ENCODE measurements around the gene CYB561D2.

CYB561D2 gene

GRCh38 chr3:50323614-50324199, 27.0 kb upstream of the CYB561D2 start:
- ATAC-seq: no peak
- DNase-seq: no peak

- DNase-seq: peak; percentile 80
- peak; percentile 39 for ATAC-seq
These were observed 26.1 kb upstream of the CYB561D2 start for GRCh38 chr3:50324351-50325112.

- ATAC-seq (no peak), DNase-seq (no peak)
These were observed 25.6 kb upstream of the CYB561D2 start for GRCh38 chr3:50325113-50325480.

DNA sequence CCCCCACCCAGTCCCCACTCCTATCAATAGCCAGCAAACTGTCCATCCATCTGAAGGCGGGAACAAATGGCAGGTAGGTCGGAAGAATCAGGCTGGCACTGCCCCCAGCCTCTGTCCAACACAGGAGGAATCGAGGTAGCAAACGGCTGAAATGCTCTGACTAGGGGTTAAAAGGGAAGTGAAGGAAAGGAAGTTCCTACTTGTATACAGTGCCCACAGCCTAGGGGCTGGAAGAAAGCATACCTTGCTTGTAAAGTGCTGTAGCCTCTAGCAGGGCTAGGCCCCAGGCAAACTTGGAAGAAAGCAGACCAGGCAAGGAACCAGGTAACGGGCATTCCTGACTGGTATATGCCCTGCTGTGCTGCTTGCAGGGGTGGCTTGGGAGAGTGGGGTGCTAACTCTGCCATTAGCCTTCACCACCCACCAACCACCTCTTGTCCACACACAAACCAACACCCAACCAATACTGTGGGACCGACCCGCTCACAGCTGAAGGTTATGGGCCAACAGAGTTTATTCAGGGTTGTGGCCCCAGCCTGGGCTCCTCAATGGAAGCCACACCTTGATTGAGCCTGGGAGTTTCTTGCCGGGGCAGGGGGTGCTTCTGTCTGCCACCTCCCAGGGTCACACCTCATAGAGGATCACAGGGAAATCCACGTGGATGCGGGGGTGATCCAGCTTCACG, 25.0 kb upstream of the CYB561D2 start:
- DNase-seq (no peak), ATAC-seq (no peak)

DNA sequence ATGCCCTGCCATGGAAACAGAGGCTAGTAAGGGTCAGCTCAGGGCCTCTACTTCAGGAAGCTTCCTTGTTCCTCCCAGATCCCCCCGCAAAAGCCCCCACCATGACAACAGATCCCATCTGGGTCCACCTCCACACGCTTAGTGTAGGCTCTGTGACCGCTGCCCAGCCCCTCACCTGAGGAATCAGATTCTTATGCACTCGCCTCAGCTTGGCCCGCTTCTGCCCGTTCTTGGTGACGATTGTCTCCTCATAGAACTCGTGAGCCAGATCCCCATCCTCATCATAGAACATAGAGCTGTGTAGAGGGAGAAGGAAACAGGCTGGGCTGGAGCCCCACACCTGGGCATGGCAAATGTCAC, 24.5 kb upstream of the CYB561D2 start:
- ATAC-seq (no peak), DNase-seq (no peak)

- DNase-seq (no peak), ATAC-seq (no peak)
These were observed 23.5 kb upstream of the CYB561D2 start for GRCh38 chr3:50327129-50327528.

DNA sequence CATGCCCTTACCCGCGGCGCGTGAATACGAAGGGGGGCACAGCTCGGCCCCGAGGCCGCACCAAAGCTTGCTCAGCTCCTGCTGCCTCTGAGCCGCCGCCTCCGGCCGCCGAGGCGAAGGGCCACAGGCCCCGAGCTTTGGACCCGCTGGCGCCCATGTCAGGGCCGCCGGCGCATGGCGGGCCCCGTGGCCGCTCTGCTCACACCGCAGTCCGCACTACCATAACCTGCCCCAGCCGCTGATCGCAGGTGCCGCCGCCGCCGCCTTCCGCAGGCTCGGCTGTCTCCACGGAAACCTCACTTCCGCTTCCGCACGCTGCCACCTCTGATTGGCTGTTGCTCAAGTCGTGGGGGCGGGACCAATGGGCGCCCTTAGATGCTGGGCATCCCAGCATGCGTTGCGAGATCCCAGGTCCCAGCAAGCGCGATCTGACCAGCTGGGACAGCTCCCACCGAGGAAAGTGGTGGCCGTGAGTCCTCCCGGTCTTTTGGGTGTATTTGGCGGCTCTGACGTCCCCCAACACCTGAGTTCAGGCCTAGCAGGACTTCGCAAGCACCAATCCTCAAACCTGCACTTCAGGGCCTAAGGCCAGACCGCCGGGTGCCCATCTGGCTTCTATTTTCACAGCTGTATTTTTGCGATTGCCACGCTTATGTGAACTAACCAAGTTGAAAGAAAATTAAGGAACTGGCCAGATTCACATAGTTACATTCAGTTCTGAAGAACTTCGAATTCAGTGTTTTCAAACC, 22.5 kb upstream of the CYB561D2 start, which contains the start of gene TUSC2:
Gene TUSC2, minus strand, starts transcription at position 281 of the 749 bp plus-strand sequence. Its CDS starts 124 bp downstream, at position 157.
- peak; percentile 96 for DNase-seq
- ATAC-seq: peak; percentile 91

DNA sequence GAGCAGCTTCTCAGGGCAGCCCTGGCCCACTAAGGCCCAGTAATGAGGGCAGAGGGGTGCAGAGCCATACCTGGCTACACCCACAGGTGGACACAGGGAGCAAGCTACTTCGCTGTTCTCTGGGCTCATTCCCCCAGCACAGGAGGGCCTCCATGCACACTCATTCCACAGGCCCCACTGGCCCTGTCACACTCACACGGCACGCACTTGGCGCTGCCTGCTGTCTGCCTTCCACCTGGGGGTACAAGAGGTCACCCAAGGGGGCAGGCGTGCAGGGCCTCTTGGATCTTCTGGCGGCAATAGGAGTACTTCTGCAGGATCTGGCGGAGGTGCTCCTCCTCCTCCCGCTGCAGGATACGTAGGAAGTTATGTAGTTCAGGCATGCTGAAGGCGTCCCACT, 20.3 kb upstream of the CYB561D2 start:
- DNase-seq: no peak
- no peak for ATAC-seq

- ATAC-seq (no peak), DNase-seq (no peak)
These were observed 19.2 kb upstream of the CYB561D2 start for GRCh38 chr3:50331364-50331907.

GRCh38 chr3:50333744-50334328, 16.8 kb upstream of the CYB561D2 start:
- DNase-seq: no peak
- ATAC-seq: no peak

DNA sequence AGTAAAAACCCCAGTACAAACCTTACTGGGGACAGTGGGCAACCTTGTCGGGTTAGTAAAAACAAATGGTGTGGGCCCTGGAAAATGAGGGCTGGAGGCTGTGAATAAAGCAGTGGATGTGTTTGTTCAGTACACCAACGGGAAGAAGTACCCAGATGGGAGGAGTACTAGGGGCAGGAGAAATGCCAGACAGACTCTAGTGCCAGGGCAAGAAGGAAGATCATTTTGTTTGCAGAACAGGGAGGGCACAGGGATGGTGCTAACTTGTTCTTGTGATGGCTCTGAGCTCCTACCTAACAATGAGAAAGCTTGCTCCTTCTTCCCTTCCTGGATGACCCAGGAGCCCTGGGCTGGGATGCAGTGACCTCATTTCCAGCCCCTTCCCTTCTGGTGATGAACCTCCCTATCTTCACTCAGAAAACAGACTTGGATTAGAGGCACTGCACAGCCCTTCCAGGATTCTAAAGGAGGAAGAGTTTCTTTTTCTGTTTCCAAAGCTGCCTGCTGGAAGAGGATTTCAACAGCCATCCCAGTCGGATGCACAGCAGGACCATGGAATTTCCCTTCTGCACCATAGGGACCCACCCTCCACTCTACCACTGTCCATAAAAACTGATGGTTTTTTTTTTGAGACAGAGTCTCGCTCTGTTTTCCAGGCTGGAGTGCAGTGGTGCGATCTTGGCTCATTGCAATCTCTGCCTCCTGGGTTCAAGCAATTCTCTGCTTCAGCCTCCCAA, 16.2 kb upstream of the CYB561D2 start:
- DNase-seq: no peak
- no peak for ATAC-seq

GRCh38 chr3:50336452-50337174, 14.0 kb upstream of the CYB561D2 start:
- DNase-seq (no peak), ATAC-seq (peak; percentile 12)

- ATAC-seq: peak; percentile 78
- DNase-seq: peak; percentile 99
These were observed 13.3 kb upstream of the CYB561D2 start for GRCh38 chr3:50337175-50337861.

DNA sequence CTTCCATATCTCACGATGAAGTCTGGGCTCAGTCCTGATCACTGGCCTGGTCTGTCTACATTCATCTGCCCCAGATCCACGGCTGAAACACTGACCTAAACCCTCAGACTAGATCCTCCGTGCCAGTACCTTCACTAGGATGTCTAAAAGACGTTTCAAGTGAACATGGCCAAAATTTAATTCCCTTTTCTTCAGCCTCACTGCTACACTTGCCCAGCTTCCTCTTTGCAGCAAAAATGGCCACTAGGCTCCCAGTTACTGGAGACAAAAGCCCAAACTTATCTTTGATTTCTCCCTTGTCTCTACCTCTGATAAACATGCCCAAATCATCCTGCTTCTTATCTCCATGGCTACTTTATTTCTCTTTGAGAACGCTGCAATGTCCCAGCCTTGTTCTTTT, 11.7 kb upstream of the CYB561D2 start:
- no peak for DNase-seq
- ATAC-seq: no peak

GRCh38 chr3:50339485-50340146, 11.0 kb upstream of the CYB561D2 start:
- ATAC-seq (no peak), DNase-seq (no peak)

DNA sequence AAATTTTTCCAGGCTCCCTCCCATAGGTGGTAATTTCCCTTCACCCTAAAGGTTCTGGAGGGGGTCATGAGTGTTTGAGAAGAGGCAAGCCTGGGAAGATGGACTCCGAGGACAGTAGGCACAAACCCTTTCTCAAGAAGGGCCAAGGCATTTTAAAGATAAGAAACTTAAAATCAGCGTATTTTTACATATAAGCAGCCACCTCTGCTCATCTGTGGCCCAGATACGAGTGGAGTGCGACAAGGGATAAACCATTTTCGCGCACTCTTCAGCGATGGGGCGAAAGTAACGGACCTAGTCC, 10.6 kb upstream of the CYB561D2 start:
- DNase-seq (no peak), ATAC-seq (no peak)

DNA sequence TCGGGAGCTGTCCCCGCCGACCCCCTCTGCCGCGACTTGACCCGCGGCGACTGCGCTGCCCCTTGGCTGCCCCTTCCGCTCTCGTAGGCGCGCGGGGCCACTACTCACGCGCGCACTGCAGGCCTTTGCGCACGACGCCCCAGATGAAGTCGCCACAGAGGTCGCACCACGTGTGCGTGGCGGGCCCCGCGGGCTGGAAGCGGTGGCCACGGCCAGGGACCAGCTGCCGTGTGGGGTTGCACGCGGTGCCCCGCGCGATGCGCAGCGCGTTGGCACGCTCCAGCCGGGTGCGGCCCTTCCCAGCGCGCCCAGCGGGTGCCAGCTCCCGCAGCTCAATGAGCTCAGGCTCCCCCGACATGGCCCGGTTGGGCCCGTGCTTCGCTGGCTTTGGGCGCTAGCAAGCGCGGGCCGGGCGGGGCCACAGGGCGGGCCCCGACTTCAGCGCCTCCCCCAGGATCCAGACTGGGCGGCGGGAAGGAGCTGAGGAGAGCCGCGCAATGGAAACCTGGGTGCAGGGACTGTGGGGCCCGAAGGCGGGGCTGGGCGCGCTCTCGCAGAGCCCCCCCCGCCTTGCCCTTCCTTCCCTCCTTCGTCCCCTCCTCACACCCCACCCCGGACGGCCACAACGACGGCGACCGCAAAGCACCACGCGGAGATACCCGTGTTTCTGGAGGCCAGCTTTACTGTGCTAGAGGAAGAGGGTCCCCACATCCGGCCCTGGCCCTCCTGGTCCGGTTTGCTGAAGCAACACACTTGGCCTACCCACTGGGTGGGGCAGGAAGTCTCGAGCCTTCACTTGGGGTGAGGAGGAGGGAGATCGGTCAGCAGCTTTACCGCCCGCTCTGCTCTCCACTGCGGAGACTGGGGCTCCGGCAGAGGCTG, 10.0 kb upstream of the CYB561D2 start, which contains the start of gene RASSF1:
Gene RASSF1, minus strand, starts transcription at position 389 of the 882 bp plus-strand sequence. Its CDS starts 31 bp downstream, at position 358.
- peak; percentile 55 for ATAC-seq
- peak; percentile 85 for DNase-seq

DNA sequence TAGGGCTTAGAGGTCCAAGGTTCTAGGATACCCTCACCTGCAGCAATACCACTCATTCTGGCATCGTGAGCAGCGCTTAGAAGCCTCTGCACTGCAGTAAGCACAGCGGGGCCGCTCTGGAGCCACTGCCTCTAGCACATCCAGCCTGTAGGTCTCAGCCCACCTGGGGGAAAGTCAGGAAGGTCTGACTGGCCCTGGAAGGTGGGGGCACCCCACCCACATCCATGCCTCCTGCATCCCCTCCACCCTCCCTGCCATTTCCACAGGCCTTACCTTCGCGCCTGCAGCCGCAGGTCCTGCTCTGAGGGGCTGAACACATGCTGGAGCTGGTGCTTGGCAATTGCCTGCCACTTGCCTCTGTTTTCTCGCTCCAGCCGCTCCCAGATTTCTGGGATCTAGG, 9.1 kb upstream of the CYB561D2 start:
- DNase-seq (no peak), ATAC-seq (no peak)
